CD4-positive, alpha-beta memory T cell (primary cell): ENCODE results near the gene CROCC2. TPM values are rescaled to one million over a fixed set of nuclear protein-coding genes. Genes with fewer than 3 reads are reported as not detected.

Experiments used
- CTCF ChIA-PET: fragments of 350-600 bp; sonication (Branson Sonifier 250); formaldehyde crosslinking; loops from one replicate; lab custom pipeline; 2021; ENCODE audit warnings: inconsistent platforms; ENCODE audit not compliant: partially characterized antibody; lab: Charles Lee
- POLR2A ChIA-PET: fragments of 350-600 bp; sonication (Branson Sonifier 250); formaldehyde crosslinking; loops from one replicate; lab custom pipeline; 2021; ENCODE audit not compliant: partially characterized antibody; lab: Charles Lee
- DNase-seq, 5 donors: peaks; one replicate each; pipeline versions ENCODE4 v3.0.0 to v3.0.0-alpha.2; 2020 to 2022; ENCODE audit warnings: mixed read lengths in 1 of 5
- H3K27ac ChIP-seq: one replicate; pipeline ENCODE4 v1.7.0; 2013; ENCODE audit warnings: low read depth, low read length
- H3K27me3 ChIP-seq: 2 replicates; pipeline ENCODE4 v1.7.0; 2013; ENCODE audit warnings: mild to moderate bottlenecking, low read length, moderate library complexity; ENCODE audit not compliant: insufficient read depth
- H3K36me3 ChIP-seq: 2 replicates; pipeline ENCODE4 v1.7.0; 2013; ENCODE audit warnings: mild to moderate bottlenecking, low read length, moderate library complexity; ENCODE audit not compliant: insufficient read depth
- H3K4me1 ChIP-seq: 2 replicates; pipeline ENCODE4 v1.7.0; 2013; ENCODE audit warnings: mild to moderate bottlenecking, low read length, moderate library complexity; ENCODE audit not compliant: insufficient read depth
- H3K4me3 ChIP-seq, 2 donors: one replicate each; pipeline ENCODE4 v1.7.0; 2013; ENCODE audit warnings: low read length in 2 of 2, mild to moderate bottlenecking in 1 of 2
- H3K9me3 ChIP-seq, 2 donors: one replicate each; pipeline ENCODE4 v1.7.0; 2013; ENCODE audit warnings: low read length in 2 of 2, control low read depth in 1 of 2; ENCODE audit not compliant: control insufficient read depth in 1 of 2
- H3K27ac Mint-ChIP-seq, 7 donors: one replicate each; pipeline ENCODE4 v1.8.0; 2020 to 2021; ENCODE audit warnings: mixed read lengths in 7 of 7, mild to moderate bottlenecking in 6 of 7, inconsistent platforms in 3 of 7, moderate library complexity in 3 of 7
- H3K27me3 Mint-ChIP-seq, 2 donors: one replicate each; pipeline ENCODE4 v1.8.0; 2020 to 2021; ENCODE audit warnings: mixed read lengths in 2 of 2
- H3K36me3 Mint-ChIP-seq, 2 donors: one replicate each; pipeline ENCODE4 v1.8.0; 2020 to 2021; ENCODE audit warnings: mixed read lengths in 2 of 2, inconsistent platforms in 1 of 2, mild to moderate bottlenecking in 1 of 2
- H3K4me1 Mint-ChIP-seq, 4 donors: one replicate each; pipeline ENCODE4 v1.8.0; 2020 to 2021; ENCODE audit warnings: mixed read lengths in 4 of 4, mild to moderate bottlenecking in 1 of 4
- H3K4me3 Mint-ChIP-seq, 8 donors: one replicate each; pipeline ENCODE4 v1.8.0; 2020 to 2021; ENCODE audit warnings: mixed read lengths in 8 of 8, mild to moderate bottlenecking in 7 of 8, moderate library complexity in 6 of 8, inconsistent platforms in 3 of 8
- H3K9me3 Mint-ChIP-seq, 8 donors: one replicate each; pipeline ENCODE4 v1.8.0; 2020 to 2021; ENCODE audit warnings: mixed read lengths in 8 of 8, mild to moderate bottlenecking in 5 of 8, inconsistent platforms in 3 of 8, moderate library complexity in 1 of 8
- intact Hi-C: fragments of 100-400 bp; cut with micrococcal nuclease; formaldehyde crosslinking; loops from one replicate; pipeline ENCODE4 v1.15.1; 2023
- polyA plus RNA-seq, 2 donors: library from polyadenylated mRNA; unstranded; fragments of 300-500 nt; fragmentation: Illumina TruSeq; gene quantifications; one replicate each; pipeline ENCODE4 v1.2.3, GENCODE V29; 2021
- total RNA-seq, 2 experiments: library from RNA; stranded (reverse); gene quantifications; one replicate each; pipeline ENCODE4 v1.2.3, GENCODE V29; 2021

The CROCC2 gene
- total and polyA plus RNA-seq, 4 experiments from 2014 or later: not detected

DNA sequence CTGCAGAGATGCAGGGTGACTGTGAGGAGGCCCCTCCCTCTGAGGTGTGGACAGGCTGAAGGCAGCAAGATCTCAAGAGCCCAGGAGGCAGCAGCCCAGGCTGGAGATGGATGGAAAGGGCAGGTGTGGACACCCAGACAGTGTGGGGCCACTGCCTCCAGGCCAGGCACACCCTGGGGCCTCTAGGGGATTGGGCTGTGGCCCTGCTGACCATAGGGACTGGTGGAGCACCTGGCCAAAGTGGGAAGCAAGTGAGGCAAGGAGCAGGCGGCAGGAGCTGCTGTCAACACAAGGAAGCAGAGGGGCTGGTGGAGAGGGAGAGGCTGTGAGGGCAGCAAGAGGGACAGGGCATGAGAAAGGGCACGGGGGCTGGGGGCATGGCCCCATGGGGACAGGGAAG lies 103.1 kb downstream of the CROCC2 start:
- Histone ChIP-seq H3K9me3 (no peaks in the 10 kb centered on the region), H3K36me3 (no peaks in the 10 kb centered on the region), H3K4me3 (no peak overlapping the region), H3K4me1 (peaks cover 17% of the 10 kb centered on the region), H3K27me3 (no peaks in the 10 kb centered on the region), H3K27ac (no peak overlapping the region)
- H3K27me3 Mint-ChIP-seq: peaks cover 0 to 9% of the 10 kb centered on the region in 2 donors
- H3K4me3 Mint-ChIP-seq: peak overlapping the region in 5 of 8 donors; percentile 15 to 42 (median 31)
- DNase-seq: no peak
- ChIA-PET POLR2A (interaction anchor here (0.7 to 1.2 kb wide), 2 partner anchors 40 to 95 kb away, joined by 3 read pairs; no protein-coding TSS in a partner anchor), CTCF (interaction anchor here (1.0 to 1.4 kb wide), 2 partner anchors 26 to 29 kb away, joined by 3 to 6 read pairs; no protein-coding TSS in a partner anchor)
- peak overlapping the region in 3 of 7 donors; percentile 31 to 68 (median 41) for H3K27ac Mint-ChIP-seq
- H3K4me1 Mint-ChIP-seq: peaks cover 6 to 21% (median 7%) of the 10 kb centered on the region in 4 donors
- H3K36me3 Mint-ChIP-seq: peaks cover 0 to 4% of the 10 kb centered on the region in 2 donors
- H3K9me3 Mint-ChIP-seq: peaks cover 0 to 23% (median 16%) of the 10 kb centered on the region in 8 donors
- intact Hi-C loops: no loop called here

GRCh38 chr2:241009601-241010530 lies 103.7 kb downstream of the CROCC2 start:
- peak in 4 of 5 donors; percentile 31 to 53 (median 37) for DNase-seq
- peaks cover 3 to 9% of the 10 kb centered on the region in 2 donors for H3K27me3 Mint-ChIP-seq
- CTCF ChIA-PET: interaction anchor here (1.0 to 1.4 kb wide), 3 partner anchors 26 to 95 kb away, joined by 3 to 6 read pairs (median 3); no protein-coding TSS in a partner anchor
- Histone ChIP-seq H3K9me3 (no peaks in the 10 kb centered on the region), H3K27me3 (no peaks in the 10 kb centered on the region), H3K4me3 (peak overlapping the region in 1 of 2 donors; percentile 28), H3K4me1 (peaks cover 17% of the 10 kb centered on the region), H3K27ac (no peak overlapping the region), H3K36me3 (no peaks in the 10 kb centered on the region)
- H3K36me3 Mint-ChIP-seq: peaks cover 0 to 4% of the 10 kb centered on the region in 2 donors
- peak overlapping the region in 6 of 7 donors; percentile 25 to 70 (median 61) for H3K27ac Mint-ChIP-seq
- H3K4me1 Mint-ChIP-seq: peaks cover 6 to 21% (median 7%) of the 10 kb centered on the region in 4 donors
- peaks cover 0 to 16% (median 13%) of the 10 kb centered on the region in 8 donors for H3K9me3 Mint-ChIP-seq
- intact Hi-C loops: no loop called here
- POLR2A ChIA-PET: interaction anchor here (0.7 to 1.2 kb wide), 3 partner anchors 39 to 95 kb away, joined by 3 read pairs; no protein-coding TSS in a partner anchor
- H3K4me3 Mint-ChIP-seq: peak overlapping the region in 7 of 8 donors; percentile 8 to 73 (median 58)

- intact Hi-C loops: no loop called here
- no peaks in the 10 kb centered on the region for H3K36me3 ChIP-seq
- H3K27ac ChIP-seq: no peak overlapping the region
- peaks cover 3 to 9% of the 10 kb centered on the region in 2 donors for H3K27me3 Mint-ChIP-seq
- H3K4me1 ChIP-seq: peaks cover 17% of the 10 kb centered on the region
- POLR2A ChIA-PET: interaction anchor here (1.2 kb wide), 1 partner anchor 38 kb away, joined by 3 read pairs; no protein-coding TSS in a partner anchor
- no peak for DNase-seq
- peak overlapping the region in 1 of 8 donors; percentile 73 for H3K4me3 Mint-ChIP-seq
- CTCF ChIA-PET: interaction anchor here (1.4 kb wide), 2 partner anchors 27 to 96 kb away, joined by 3 to 6 read pairs; no protein-coding TSS in a partner anchor
- peaks cover 6 to 21% (median 7%) of the 10 kb centered on the region in 4 donors for H3K4me1 Mint-ChIP-seq
- H3K27ac Mint-ChIP-seq: peak overlapping the region in 1 of 7 donors; percentile 70
- H3K36me3 Mint-ChIP-seq: peaks cover 0 to 1% of the 10 kb centered on the region in 2 donors
- H3K9me3 Mint-ChIP-seq: peaks cover 0 to 8% (median 5%) of the 10 kb centered on the region in 8 donors
- H3K9me3 ChIP-seq: no peaks in the 10 kb centered on the region
- H3K27me3 ChIP-seq: no peaks in the 10 kb centered on the region
- no peak overlapping the region for H3K4me3 ChIP-seq
These were observed 104.6 kb downstream of the CROCC2 start for GRCh38 chr2:241010531-241011295.

DNA sequence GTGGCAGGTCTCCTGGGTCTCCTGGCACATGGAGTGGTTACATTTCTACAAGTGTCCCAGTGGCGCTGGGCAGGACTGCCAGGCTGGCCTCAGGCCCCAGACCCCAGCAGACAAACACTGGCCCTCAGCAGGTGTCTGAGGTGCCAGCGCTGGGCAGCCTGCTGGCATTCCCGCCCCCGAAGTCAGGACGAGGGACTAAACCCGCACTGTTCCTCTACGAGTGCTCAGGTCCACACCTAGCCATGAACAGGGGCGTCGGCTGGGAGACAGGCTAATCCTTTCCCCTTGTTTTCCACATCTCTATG lies 105.1 kb downstream of the CROCC2 start:
- intact Hi-C loops: no loop called here
- no peak overlapping the region for H3K27ac ChIP-seq
- Mint-ChIP-seq H3K9me3 (peaks cover 0 to 3% (median under 1%) of the 10 kb centered on the region in 8 donors), H3K27ac (no peak overlapping the region), H3K36me3 (no peaks in the 10 kb centered on the region), H3K27me3 (peaks cover 3 to 9% of the 10 kb centered on the region in 2 donors), H3K4me3 (no peak overlapping the region), H3K4me1 (peaks cover 6 to 21% (median 7%) of the 10 kb centered on the region in 4 donors)
- POLR2A ChIA-PET: no interaction called here
- H3K27me3 ChIP-seq: no peaks in the 10 kb centered on the region
- no peaks in the 10 kb centered on the region for H3K36me3 ChIP-seq
- no peaks in the 10 kb centered on the region for H3K9me3 ChIP-seq
- DNase-seq: no peak
- no peak overlapping the region for H3K4me3 ChIP-seq
- peaks cover 17% of the 10 kb centered on the region for H3K4me1 ChIP-seq
- CTCF ChIA-PET: no interaction called here

DNA sequence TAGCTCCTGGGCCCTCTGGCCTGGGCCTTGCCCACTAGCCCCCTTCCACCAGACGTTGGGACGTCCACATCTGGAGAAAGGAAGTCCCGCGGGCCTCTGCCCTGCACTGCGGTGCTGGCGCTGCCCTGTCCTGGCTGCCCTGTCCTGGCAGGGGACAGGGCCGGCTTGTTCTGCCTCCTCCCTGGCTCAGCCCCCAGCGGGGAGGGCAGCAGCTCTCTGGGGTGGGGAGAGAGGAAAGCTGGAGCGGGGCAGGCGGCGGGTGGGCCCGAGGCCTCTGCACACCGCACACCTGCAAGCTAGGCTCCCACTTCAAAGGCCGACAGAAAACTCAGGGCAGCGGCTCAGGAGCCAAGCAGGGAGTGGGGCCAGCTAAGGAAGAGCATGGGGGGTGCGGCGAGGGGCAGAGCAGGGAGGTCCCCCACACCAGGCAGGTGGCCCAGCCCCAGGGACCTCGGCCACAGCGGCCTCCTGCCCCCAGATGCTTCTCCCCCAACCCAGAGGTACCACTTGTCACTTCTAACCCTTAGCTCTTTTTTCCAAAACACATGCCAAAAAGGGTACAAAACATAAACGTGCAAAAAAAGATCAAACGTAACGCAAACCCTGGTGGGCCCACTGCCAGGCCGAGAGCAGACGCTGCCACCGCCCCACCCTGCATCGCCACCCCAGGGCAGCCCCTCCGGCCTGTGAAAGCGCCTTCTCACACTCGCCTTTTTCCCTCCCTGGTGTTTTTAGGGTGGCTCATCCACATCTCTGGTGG lies 105.8 kb downstream of the CROCC2 start:
- no peak for DNase-seq
- Mint-ChIP-seq H3K27me3 (peaks cover 3 to 9% of the 10 kb centered on the region in 2 donors), H3K9me3 (no peaks in the 10 kb centered on the region), H3K36me3 (no peaks in the 10 kb centered on the region), H3K4me1 (peaks cover 6 to 21% (median 7%) of the 10 kb centered on the region in 4 donors), H3K27ac (peak overlapping the region in 2 of 7 donors; percentile 5 to 65), H3K4me3 (no peak overlapping the region)
- POLR2A ChIA-PET: no interaction called here
- CTCF ChIA-PET: no interaction called here
- Histone ChIP-seq H3K27me3 (no peaks in the 10 kb centered on the region), H3K4me1 (peaks cover 17% of the 10 kb centered on the region), H3K4me3 (no peak overlapping the region), H3K36me3 (no peaks in the 10 kb centered on the region), H3K27ac (no peak overlapping the region), H3K9me3 (no peaks in the 10 kb centered on the region)
- intact Hi-C loops: no loop called here

DNA sequence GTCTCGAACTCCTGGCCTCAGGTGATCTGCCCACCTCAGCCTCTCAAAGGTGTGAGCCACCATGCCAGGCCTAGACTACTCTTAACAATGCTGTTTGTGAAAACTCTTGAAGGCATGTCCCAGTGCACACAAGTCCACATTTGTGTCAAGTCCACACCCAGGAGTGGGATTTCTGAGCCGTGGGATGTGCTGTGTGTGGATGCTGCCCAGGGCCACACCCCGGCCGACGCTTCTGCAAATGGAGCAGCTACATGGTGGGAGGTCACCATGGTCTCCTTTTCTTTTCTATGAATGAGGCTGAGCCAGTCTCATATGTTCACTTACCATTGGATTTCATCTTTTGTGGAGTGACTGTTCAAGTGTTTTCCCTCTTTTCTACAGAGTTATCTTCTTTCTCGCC lies 108.1 kb downstream of the CROCC2 start:
- no peaks in the 10 kb centered on the region for H3K27me3 ChIP-seq
- Mint-ChIP-seq H3K9me3 (no peaks in the 10 kb centered on the region), H3K27me3 (peaks cover under 1 to 3% of the 10 kb centered on the region in 2 donors), H3K27ac (no peak overlapping the region), H3K36me3 (no peaks in the 10 kb centered on the region), H3K4me3 (no peak overlapping the region), H3K4me1 (peaks cover 3 to 12% (median 7%) of the 10 kb centered on the region in 4 donors)
- ChIA-PET CTCF (no interaction called here), POLR2A (no interaction called here)
- no peak overlapping the region for H3K27ac ChIP-seq
- no peaks in the 10 kb centered on the region for H3K9me3 ChIP-seq
- no peak for DNase-seq
- no peak overlapping the region for H3K4me3 ChIP-seq
- no peaks in the 10 kb centered on the region for H3K36me3 ChIP-seq
- intact Hi-C loops: no loop called here
- peaks cover 13% of the 10 kb centered on the region for H3K4me1 ChIP-seq
